GM12878 (cell line): ENCODE measurements around the gene STARD10. TPM values are rescaled to one million over a fixed set of nuclear protein-coding genes. Genes with fewer than 3 reads are reported as not detected.

Experiments
- CBFB ChIP-seq: IDR thresholded peaks from 2 replicates; pipeline ENCODE4 v1.6.1; 2016; ENCODE audit warnings: antibody characterized with exemption, low read depth
- ELK1 ChIP-seq: IDR thresholded peaks from 2 replicates; pipeline ENCODE4 v1.6.1; 2012; ENCODE audit warnings: low read depth, low read length, improper control_type of control experiment
- EZH2 ChIP-seq: IDR thresholded peaks from 2 replicates; pipeline ENCODE4 v1.6.1; 2012; ENCODE audit warnings: low read depth, mild to moderate bottlenecking, control low read depth, inconsistent platforms, low read length, borderline replicate concordance; ENCODE audit not compliant: control insufficient read depth
- IKZF1 ChIP-seq: fragments of 450-650 bp; conservative IDR thresholded peaks from 2 replicates; pipeline ENCODE4 v1.6.1; 2017; ENCODE audit warnings: antibody characterized with exemption, mild to moderate bottlenecking
- KDM1A ChIP-seq: fragments of 200-600 bp; sonication (generic); IDR thresholded peaks from 2 replicates; pipeline ENCODE4 v1.6.1; 2016; ENCODE audit warnings: borderline replicate concordance
- MLLT1 ChIP-seq: fragments of 450-650 bp; IDR thresholded peaks from 2 replicates; pipeline ENCODE4 v1.6.1; 2016; ENCODE audit warnings: mild to moderate bottlenecking
- NBN ChIP-seq: fragments of 450-650 bp; IDR thresholded peaks from 2 replicates; pipeline ENCODE4 v1.6.1; 2016
- PBX3 ChIP-seq: IDR thresholded peaks from 2 replicates; pipeline ENCODE4 v1.6.1; 2011; ENCODE audit warnings: mild to moderate bottlenecking, low read depth, low read length, moderate library complexity; ENCODE audit not compliant: insufficient replicate concordance
- POLR2AphosphoS5 ChIP-seq: IDR thresholded peaks from 2 replicates; pipeline ENCODE4 v1.6.1; 2011; ENCODE audit warnings: mild to moderate bottlenecking, low read length, inconsistent platforms
- POU2F2 ChIP-seq: IDR thresholded peaks from 3 replicates; pipeline ENCODE4 v1.6.1; 2011; ENCODE audit warnings: low read depth, mild to moderate bottlenecking, low read length, borderline replicate concordance
- SMAD5 ChIP-seq: IDR thresholded peaks from 2 replicates; pipeline ENCODE4 v1.6.1; 2016; ENCODE audit warnings: antibody characterized with exemption, low read depth
- SRF ChIP-seq, 2 experiments: IDR thresholded peaks; 2 replicates each; pipeline ENCODE4 v1.6.1; 2011; ENCODE audit warnings: low read depth in 2 of 2, low read length in 2 of 2, mild to moderate bottlenecking in 1 of 2, moderate library complexity in 1 of 2
- SUPT20H ChIP-seq: IDR thresholded peaks from 2 replicates; pipeline ENCODE4 v1.6.1; 2011; ENCODE audit warnings: low read depth, mild to moderate bottlenecking, low read length, moderate library complexity, borderline replicate concordance; ENCODE audit not compliant: control insufficient read depth
- ZBTB40 ChIP-seq: fragments of 450-650 bp; IDR thresholded peaks from 2 replicates; pipeline ENCODE4 v1.6.1; 2016; ENCODE audit warnings: mild to moderate bottlenecking, moderate library complexity, borderline replicate concordance
- ZNF274 ChIP-seq: IDR thresholded peaks from one replicate; pipeline ENCODE4 v1.8.0; 2011; ENCODE audit not compliant: insufficient read length, insufficient read depth
- ZNF592 ChIP-seq: fragments of 450-650 bp; IDR thresholded peaks from 2 replicates; pipeline ENCODE4 v1.6.1; 2017; ENCODE audit warnings: mild to moderate bottlenecking, moderate library complexity
- ZZZ3 ChIP-seq: IDR thresholded peaks from 2 replicates; pipeline ENCODE4 v1.6.1; 2011; ENCODE audit warnings: low read depth; ENCODE audit not compliant: control insufficient read depth, insufficient read length
- polyA plus RNA-seq, 11 experiments: library from polyadenylated mRNA; depleted of rRNA in 4 of 11; unstranded in 6 of 11; stranded (reverse) in 5 of 11; fragments of >200 nt; fragmentation: Nextera tagmentation in 4 of 11; fragmentation: Illumina TruSeq in 1 of 11; extraction: Ambion mirVana in 4 of 11; extraction: Trizol in 1 of 11; gene quantifications; 1 replicate in 1 of 11; 2 replicates in 10 of 11; pipeline versions ENCODE4 v1.2.1 to v1.2.3, GENCODE V29; 2011 to 2016; ENCODE audit warnings: inconsistent platforms in 2 of 11, missing spikeins in 2 of 11, low read depth in 1 of 11
- total RNA-seq, 4 experiments: library from RNA; depleted of rRNA in 3 of 4; stranded (reverse); fragments of >200 nt in 3 of 4; fragmentation: Illumina TruSeq in 1 of 4; extraction: Trizol in 1 of 4; gene quantifications; 2 replicates each; pipeline versions ENCODE4 v1.2.1 to v1.2.3, GENCODE V29; 2013 to 2021

STARD10 gene
- total and polyA plus RNA-seq, 10 of the 15 experiments (the other 5 are each of a cell fraction or from before 2014, with no cell fraction given) = 0.15 to 43.2 (median 23.1) TPM

- TF ChIP-seq ZBTB40 = no peak
- TF ChIP-seq CBFB = no peak
- no peak for TF ChIP-seq SMAD5
- TF ChIP-seq NBN = peak; percentile 41; the same call in 1 of the 2 replicates
- TF ChIP-seq POU2F2 = no peak
- no peak for TF ChIP-seq ELK1
- no peak for TF ChIP-seq SRF (IDR thresholded peaks at IDR 0.05; ENCODE audit: low read depth in 2 of 2, low read length in 2 of 2)
- no peak for TF ChIP-seq POLR2AphosphoS5
- no peak for TF ChIP-seq ZNF592
- TF ChIP-seq EZH2 = no peak
- TF ChIP-seq PBX3 = no peak
- TF ChIP-seq IKZF1 = no peak
- no peak for TF ChIP-seq MLLT1
- no peak for TF ChIP-seq ZNF274
- TF ChIP-seq ZZZ3 = no peak
- no peak for TF ChIP-seq KDM1A
- TF ChIP-seq SUPT20H = no peak
Observed at GRCh38 chr11:72743321-72744221, 50.3 kb downstream of the STARD10 start (continued).
